Islet precursor cell (in vitro differentiated cells): ENCODE results near the gene CS.
A peak's percentile ranks its signal among the peaks of the same experiment; 100 is the strongest.
"Not testable (repeated sequence)": the region's sequence is repeated elsewhere in the genome, so short reads cannot be mapped to it uniquely, and the experiment has no call there.

Experiments
- DNase-seq: peaks from one replicate; pipeline ENCODE4 v3.0.0-alpha.2; 2018

Gene CS

DNA sequence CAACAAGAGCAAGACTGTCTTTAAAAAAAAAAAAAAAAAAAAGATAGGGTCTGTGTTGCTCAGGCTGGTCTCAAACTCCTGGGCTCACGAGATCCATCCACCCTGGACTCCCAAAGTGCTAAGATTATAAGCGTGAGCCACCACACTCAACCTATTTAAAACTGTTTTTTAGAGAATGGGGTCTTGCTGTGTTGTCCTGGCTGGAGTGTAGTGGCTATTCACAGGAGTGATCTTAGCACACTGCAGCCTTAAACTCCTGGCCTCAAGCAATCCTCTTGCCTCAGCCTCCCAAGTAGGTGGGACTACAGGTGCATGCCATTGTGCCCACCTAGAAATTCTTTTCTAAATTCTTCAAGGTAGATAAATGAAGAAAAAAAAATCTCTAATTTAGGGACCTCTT lies 25.8 kb downstream of the CS start:
- DNase-seq: no peak

DNA sequence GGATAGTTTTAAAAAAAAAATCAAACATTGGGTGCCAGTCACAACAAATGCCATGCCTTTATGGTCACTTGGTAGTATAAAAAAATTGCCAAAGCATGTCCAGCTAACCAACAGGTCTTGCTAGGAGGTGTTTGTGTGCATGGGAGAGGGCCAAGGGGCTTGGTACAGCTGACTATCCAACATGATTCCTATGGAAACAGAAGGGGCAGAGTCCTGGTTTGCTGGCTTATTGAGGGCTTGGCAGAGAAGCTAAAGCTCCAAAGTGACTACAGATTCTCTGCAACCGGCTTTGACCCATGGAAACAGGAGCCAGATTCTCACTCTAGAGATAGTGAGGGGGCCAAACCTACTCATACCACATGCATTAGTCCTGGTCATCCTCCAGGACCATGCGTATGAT lies 27.7 kb downstream of the CS start:
- not testable (repeated sequence) for DNase-seq

GRCh38 chr12:56271031-56271430 lies 29.1 kb downstream of the CS start:
- peak; percentile 70 for DNase-seq

DNA sequence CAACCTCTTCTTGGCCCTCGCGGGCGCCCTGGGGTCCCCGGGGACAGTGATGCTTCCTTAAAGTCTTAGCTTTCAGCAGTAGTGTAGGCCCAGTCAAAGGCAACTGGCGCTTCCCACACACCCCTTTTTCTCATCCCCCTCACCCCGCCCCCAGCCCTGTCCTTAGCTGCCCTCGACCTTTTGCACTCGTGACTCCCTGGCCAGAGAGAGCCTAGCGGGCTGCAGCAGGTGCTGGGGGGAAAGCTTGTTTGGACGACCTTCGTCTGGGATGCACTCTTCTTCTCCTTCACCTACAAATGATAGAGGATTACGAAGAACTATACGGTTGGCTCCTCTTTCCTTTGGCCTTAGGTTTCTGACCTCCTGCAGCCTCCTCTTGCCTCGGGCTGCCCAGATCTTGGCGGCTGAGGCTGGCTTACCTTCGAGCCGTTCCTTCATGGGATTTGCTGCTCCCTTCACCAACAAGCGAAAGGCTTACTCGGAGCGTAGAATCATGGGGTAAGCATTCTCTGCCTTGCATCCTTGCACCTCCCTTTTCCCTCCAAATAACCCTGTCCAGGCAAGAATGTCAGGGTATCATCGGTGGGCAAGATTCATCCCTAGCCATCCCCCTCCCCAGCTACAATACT lies 32.6 kb downstream of the CS start:
- peak; percentile 64 for DNase-seq

DNA sequence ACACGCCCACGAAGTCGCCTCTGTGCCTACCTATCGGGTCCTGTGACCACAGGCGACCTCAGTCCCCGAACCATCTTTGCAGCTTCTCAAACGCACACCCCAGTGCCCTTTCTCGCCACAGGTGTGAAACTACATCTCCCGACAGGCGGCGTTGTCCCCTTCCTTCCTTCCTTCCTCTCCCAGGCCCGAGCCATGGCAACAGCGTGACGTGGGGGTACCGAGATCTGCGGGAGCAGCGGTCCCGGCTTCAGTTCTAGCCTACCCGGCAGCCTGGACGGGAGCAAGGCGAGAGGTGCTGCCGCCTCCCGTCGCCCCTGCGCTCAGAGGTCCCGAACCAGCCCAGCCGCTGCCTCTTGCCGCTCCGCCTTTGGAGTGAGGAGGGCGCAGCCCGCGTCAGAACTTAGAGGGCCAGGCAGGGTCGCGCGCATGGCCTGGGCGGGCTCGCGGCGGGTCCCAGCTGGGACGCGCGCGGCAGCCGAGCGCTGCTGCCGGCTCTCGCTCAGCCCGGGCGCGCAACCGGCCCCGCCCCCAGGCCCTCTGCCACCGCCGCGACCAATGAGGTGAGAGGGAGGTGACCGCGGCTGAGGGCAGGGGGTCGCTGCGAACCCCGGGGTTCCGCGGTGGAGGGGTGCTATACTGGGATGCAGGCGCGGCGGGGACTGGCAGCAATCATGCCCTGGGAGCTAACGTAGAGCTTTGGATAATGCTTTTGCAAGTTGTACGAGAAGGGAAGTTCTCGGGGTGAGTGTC lies 33.3 kb downstream of the CS start, which contains the start of gene COQ10A:
TSS of gene COQ10A (plus strand) at position 250 of the 750 bp plus-strand sequence. CDS start at position 427, 177 bp downstream.
- DNase-seq: peak; percentile 97

- not testable (repeated sequence) for DNase-seq
Measured at GRCh38 chr12:56266068-56266692, 34.0 kb downstream of the CS start.

DNA sequence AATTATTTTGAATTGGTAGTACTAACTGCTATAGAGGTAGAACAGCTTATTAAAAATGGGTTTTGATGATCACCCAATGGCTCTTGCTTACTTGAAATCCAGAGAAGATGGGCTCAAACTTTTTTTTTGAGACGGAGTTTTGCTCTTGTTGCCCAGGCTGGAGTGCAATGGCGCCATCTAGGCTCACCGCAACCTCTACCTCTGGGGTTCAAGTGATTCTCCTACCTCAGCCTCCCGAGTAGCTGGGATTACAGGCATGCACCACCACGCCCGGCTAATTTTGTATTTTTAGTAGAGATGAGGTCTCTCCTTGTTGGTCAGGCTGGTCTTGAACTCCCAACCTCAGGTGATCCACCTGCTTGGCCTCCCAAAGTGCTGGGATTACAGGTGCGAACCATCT lies 37.2 kb downstream of the CS start:
- DNase-seq: not testable (repeated sequence)

DNA sequence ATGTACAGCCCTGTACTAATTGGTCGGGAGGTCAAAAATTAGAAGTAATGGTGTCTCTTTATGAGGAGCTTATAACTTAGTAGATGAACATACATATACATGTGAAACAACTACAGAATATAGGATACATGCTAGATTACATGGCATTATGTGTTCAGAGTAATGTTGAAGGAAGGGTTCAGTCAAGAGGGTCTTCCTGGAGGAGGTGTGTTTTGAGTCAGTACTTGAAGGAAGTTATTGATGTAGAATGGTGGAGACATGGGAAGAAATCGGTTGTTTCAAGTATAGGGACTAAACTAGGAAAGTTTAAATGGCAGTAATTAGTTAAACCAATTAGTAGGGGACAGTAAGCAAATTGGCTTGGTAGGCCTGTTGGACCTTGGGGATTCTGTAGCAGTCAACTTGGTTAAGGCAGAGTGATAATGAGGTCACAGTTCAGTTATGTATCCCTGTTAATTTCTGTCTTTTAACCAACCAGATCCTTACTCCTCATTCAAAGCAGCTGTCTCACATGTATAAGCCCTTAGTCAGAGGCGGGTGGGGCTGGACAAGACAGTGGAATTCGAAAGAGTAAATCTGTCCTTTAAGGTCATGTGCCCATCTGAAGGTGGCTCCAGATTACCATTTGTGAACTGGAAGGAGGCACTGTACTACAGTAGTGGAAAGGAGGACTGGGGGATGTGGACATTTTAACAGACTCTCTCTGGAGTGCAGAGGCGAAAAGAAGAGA lies 38.5 kb downstream of the CS start:
- peak; percentile 95 for DNase-seq

DNA sequence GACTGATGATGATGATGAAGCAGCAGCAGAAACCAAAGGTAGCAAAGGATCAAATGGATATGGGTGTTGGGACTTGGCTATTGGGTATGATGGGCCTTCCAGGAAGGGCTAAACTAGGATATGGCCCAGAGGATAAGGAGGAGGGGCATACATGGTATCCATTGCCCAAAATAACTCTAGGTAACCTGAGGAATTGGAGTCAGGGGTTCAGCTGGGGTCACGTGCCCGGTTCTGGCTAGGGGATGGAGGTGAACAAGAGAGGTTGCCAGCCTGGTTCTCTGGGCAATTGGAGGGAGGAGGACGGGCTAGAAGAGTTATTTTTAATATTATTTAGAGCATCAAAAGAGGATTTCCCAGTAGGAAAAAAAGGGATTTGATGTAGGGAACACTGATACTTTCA lies 39.2 kb downstream of the CS start:
- no peak for DNase-seq

DNA sequence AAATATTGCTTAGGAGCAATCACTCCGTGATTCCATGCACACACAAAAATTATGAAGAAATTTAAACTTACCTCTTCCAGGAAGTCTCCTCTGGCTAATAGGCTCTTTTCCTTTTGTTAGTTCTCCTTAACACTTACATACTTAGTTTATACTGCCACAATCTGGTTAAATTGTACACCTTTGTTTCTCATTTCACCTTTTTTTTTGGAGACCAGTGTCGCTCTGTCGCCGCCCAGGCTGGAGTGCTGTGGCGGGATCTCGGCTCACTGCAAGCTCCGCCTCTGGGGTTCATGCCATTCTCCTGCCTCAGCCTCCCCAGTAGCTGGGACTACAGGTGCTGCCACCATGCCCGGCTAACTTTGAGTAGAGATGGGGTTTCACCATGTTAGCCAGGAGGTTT lies 39.8 kb downstream of the CS start:
- no peak for DNase-seq

DNA sequence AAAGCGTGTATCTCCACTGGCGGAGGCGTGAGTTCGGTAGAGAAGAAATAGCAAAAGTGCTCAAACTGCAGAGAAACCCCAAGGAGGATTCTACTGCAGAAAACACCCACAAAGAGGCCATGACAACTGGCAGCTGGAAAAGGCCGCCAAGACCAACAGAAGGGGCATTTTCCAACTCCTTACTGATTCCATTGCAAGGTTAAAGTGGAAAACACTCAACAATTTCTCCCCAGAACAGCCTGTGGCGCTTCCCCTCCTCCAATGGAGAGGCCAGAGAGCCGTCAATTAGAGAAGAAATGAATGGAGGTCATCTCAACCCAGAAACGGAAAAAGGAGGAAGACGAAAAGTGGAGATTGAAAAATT lies 41.3 kb downstream of the CS start:
- DNase-seq: no peak

GRCh38 chr12:56258068-56258819 lies 41.9 kb downstream of the CS start, which contains the start of gene ANKRD52:
Gene ANKRD52, minus strand, starts transcription at chr12:56258384. Its CDS starts 115 bp downstream, at chr12:56258269.
- peak; percentile 82 for DNase-seq

GRCh38 chr12:56257491-56258067 lies 42.6 kb downstream of the CS start:
- DNase-seq: peak; percentile 88

GRCh38 chr12:56257071-56257470 lies 43.1 kb downstream of the CS start:
- no peak for DNase-seq

- DNase-seq: no peak
Measured at GRCh38 chr12:56256326-56256960, 43.7 kb downstream of the CS start.

- DNase-seq: no peak
Measured at GRCh38 chr12:56255671-56256070, 44.5 kb downstream of the CS start.

GRCh38 chr12:56253091-56253490 lies 47.0 kb downstream of the CS start:
- no peak for DNase-seq

GRCh38 chr12:56252649-56253048 lies 47.5 kb downstream of the CS start:
- DNase-seq: no peak

DNA sequence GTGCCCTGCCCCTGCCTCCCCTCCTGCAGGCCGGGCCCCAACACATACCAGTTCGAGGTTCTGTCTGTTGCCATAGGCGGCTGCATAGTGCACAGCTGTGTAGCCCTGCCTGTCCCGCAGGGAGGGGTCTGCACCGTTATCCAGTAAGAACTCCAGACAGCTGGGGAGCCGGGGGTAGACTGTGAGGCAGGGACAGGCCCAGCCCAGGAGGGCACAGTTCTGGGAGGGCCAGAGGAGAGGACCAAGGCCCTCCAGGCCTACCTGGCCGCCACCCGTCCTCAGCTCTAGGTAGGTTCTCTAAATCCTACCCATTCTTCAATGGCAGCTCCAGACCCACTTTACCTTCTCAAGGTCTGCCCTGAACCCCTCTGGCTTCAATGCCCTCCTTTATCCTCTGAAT lies 51.4 kb downstream of the CS start:
- no peak for DNase-seq

DNA sequence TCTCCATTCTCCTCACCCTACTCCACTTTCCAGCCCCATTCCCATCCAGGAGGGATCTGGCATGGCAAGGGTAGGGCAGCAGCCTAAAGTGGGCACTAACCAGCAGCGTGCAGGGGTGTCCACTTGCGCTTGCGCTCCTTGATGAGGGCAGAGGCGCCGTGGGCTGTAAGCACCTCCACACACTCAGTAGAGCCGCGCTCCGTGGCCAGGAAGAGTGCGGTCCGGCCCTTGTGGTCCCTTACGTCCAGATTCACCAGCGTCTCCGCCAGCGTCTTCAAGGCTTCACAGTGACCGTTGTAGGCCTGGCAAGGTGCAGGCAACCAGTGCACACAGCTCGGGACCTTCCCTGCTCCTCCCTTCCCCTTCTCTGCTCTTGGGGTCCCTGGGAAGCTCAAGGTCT lies 52.2 kb downstream of the CS start:
- no peak for DNase-seq

- DNase-seq: no peak
Measured at GRCh38 chr12:56244494-56244893, 55.6 kb downstream of the CS start.

GRCh38 chr12:56243731-56244181 lies 56.4 kb downstream of the CS start:
- no peak for DNase-seq
